ENCODE data around the gene PPIG. TPM values are rescaled to one million over a fixed set of nuclear protein-coding genes. Genes with fewer than 3 reads are reported as not detected.
"Not testable (repeated sequence)": the region's sequence is repeated elsewhere in the genome, so short reads cannot be mapped to it uniquely, and the experiment has no call there.

The PPIG gene
- 68.0 and 69.8 TPM in 2 replicates for total RNA-seq

- no peaks in the 10 kb centered on the region for H3K27me3 Mint-ChIP-seq
- no peaks in the 10 kb centered on the region for H3K9me3 Mint-ChIP-seq
- intact Hi-C loops (cut with micrococcal nuclease) = loop anchor here (1.0 to 10.0 kb wide), 6 partner anchors 8 to 1341 kb away; partner anchors contain the start of genes CFAP210, FASTKD1, GORASP2 and METTL5
- peak; percentile 89 for ATAC-seq (ENCODE audit: low read depth)
- H3K27ac Mint-ChIP-seq = peak within 1 kb of the TSS; percentile 99
- ChIA-PET CTCF (interaction anchor here (2.0 kb wide), 1 partner anchor 11 kb away, joined by 7 read pairs; the partner anchor contains the start of gene FASTKD1), POLR2A (interaction anchor here (0.8 to 2.5 kb wide), 6 partner anchors 11 to 243 kb away, joined by 3 to 29 read pairs (median 4); partner anchors contain the start of genes CFAP210, FASTKD1, METTL5 and PHOSPHO2)
- H3K4me1 Mint-ChIP-seq = peaks cover 39% of the 10 kb centered on the region
- H3K36me3 Mint-ChIP-seq (ENCODE audit: low read depth) = peaks cover 28% of the 10 kb centered on the region
- peak within 1 kb of the TSS; percentile 99 for H3K4me3 Mint-ChIP-seq
- TF ChIP-seq CTCF (IDR thresholded peaks at IDR 0.05) = no peak
- DNase-seq = peak; percentile 75
These were observed at the start of gene PPIG for GRCh38 chr2:169584005-169584877. Gene PPIG (plus strand): TSS chr2:169584351. CDS start chr2:169604042, 19,691 bp downstream.

- H3K9me3 Mint-ChIP-seq; ATAC-seq (ENCODE audit: low read depth); H3K27ac Mint-ChIP-seq; CTCF ChIA-PET; POLR2A ChIA-PET; H3K4me1 Mint-ChIP-seq; intact Hi-C loops (cut with micrococcal nuclease); H3K27me3 Mint-ChIP-seq; DNase-seq; H3K4me3 Mint-ChIP-seq: not testable (repeated sequence)
- H3K36me3 Mint-ChIP-seq (ENCODE audit: low read depth) = peaks cover 40% of the 10 kb centered on the region
These were observed 44.7 kb upstream of the PPIG start for GRCh38 chr2:169539460-169539859.

- CTCF ChIA-PET = no interaction called here
- H3K9me3 Mint-ChIP-seq = no peaks in the 10 kb centered on the region
- no peak overlapping the region for H3K4me3 Mint-ChIP-seq
- no peak for ATAC-seq (ENCODE audit: low read depth)
- intact Hi-C loops (cut with micrococcal nuclease) = no loop called here
- no peaks in the 10 kb centered on the region for H3K27me3 Mint-ChIP-seq
- DNase-seq = no peak
- no peak overlapping the region for H3K27ac Mint-ChIP-seq
- no peak for TF ChIP-seq CTCF (IDR thresholded peaks at IDR 0.05)
- POLR2A ChIA-PET = no interaction called here
- H3K36me3 Mint-ChIP-seq (ENCODE audit: low read depth) = peaks cover 42% of the 10 kb centered on the region
- H3K4me1 Mint-ChIP-seq = no peaks in the 10 kb centered on the region
These were observed 44.0 kb upstream of the PPIG start for GRCh38 chr2:169540146-169540545.

- CTCF ChIA-PET = no interaction called here
- no peak for TF ChIP-seq CTCF (IDR thresholded peaks at IDR 0.05)
- no peak overlapping the region for H3K4me3 Mint-ChIP-seq
- no peak for ATAC-seq (ENCODE audit: low read depth)
- no peaks in the 10 kb centered on the region for H3K27me3 Mint-ChIP-seq
- POLR2A ChIA-PET = no interaction called here
- peaks cover 58% of the 10 kb centered on the region for H3K36me3 Mint-ChIP-seq (ENCODE audit: low read depth)
- H3K27ac Mint-ChIP-seq = no peak overlapping the region
- H3K9me3 Mint-ChIP-seq = no peaks in the 10 kb centered on the region
- no peaks in the 10 kb centered on the region for H3K4me1 Mint-ChIP-seq
- DNase-seq = no peak
- intact Hi-C loops (cut with micrococcal nuclease) = no loop called here
These were observed 41.7 kb upstream of the PPIG start for GRCh38 chr2:169542433-169542832.

GRCh38 chr2:169546756-169547155, 37.4 kb upstream of the PPIG start:
- DNase-seq (no peak), ATAC-seq (ENCODE audit: low read depth) (no peak)
- intact Hi-C loops (cut with micrococcal nuclease) = no loop called here
- H3K27ac Mint-ChIP-seq = no peak overlapping the region
- no peaks in the 10 kb centered on the region for H3K27me3 Mint-ChIP-seq
- H3K9me3 Mint-ChIP-seq = no peaks in the 10 kb centered on the region
- CTCF ChIA-PET = no interaction called here
- no peak overlapping the region for H3K4me3 Mint-ChIP-seq
- no peak for TF ChIP-seq CTCF (IDR thresholded peaks at IDR 0.05)
- H3K4me1 Mint-ChIP-seq = no peaks in the 10 kb centered on the region
- POLR2A ChIA-PET = no interaction called here
- peaks cover 50% of the 10 kb centered on the region for H3K36me3 Mint-ChIP-seq (ENCODE audit: low read depth)

Data from activated B cell treated with CpG ODN at 0.5 μM for 24 hours (primary cell).